ENCODE data around the gene APOA1.

DNA sequence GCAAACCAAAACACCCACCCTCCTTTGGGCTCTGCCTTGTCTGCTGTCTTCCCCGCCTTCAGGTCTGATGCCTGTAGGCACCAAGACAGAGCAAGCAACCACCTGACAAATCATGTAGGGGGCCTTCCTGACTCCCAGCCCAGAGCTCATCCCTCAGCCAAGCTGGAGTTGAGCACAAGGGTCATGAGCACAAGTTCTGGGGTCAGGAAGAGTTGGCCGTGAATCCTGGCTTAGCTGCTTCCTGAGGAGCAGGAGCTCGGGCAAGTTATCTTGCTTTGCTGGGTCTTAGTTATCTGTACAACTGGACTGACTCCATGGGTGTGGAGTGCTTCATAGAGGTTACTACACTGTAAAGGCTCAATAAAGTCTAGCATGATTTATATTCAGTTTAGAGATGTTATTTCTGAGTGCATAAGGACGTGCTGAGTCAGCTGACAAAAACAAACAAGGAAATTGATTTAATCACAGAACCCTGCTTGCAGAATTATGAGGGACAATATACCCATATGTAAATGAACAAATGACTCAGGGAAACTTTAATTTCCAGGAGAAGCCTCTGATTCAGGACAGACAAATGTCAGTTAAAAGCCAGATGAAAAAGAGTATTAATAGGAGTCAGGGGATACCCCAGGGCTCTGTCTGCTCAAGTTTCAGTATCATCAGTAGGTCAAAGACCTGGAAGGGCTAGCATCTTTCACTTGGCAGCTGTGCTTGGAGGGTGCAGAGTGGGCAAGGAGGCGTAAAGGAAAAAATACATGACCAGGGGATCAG, 15.0 kb upstream of the APOA1 start:
- TF ChIP-seq, protein P1, sequence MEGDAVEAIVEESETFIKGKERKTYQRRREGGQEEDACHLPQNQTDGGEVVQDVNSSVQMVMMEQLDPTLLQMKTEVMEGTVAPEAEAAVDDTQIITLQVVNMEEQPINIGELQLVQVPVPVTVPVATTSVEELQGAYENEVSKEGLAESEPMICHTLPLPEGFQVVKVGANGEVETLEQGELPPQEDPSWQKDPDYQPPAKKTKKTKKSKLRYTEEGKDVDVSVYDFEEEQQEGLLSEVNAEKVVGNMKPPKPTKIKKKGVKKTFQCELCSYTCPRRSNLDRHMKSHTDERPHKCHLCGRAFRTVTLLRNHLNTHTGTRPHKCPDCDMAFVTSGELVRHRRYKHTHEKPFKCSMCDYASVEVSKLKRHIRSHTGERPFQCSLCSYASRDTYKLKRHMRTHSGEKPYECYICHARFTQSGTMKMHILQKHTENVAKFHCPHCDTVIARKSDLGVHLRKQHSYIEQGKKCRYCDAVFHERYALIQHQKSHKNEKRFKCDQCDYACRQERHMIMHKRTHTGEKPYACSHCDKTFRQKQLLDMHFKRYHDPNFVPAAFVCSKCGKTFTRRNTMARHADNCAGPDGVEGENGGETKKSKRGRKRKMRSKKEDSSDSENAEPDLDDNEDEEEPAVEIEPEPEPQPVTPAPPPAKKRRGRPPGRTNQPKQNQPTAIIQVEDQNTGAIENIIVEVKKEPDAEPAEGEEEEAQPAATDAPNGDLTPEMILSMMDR (optimal IDR thresholded peaks at IDR 0.05 in 1 of 3, IDR thresholded peaks at IDR 0.05 in 1 of 3, conservative IDR thresholded peaks at IDR 0.05 in 1 of 3; ENCODE audit: extremely low read depth in 1 of 3, insufficient read depth in 2 of 3, low read length in 3 of 3): no peak
- no peak for TF ChIP-seq EZH2 (IDR thresholded peaks at IDR 0.05; ENCODE audit: low read length)
